Measurements from ENCODE around the gene FHL3.

FHL3 gene

GRCh38 chr1:38015978-38016725, 10.8 kb upstream of the FHL3 start:
- Histone ChIP-seq H3K27me3 (ENCODE audit: insufficient read depth, low read depth) (no peaks in the 10 kb centered on the region), H3K4me3 (IDR thresholded peaks at IDR 0.05; ENCODE audit: insufficient read depth, low read depth, low read length) (no peak overlapping the region), H2AFZ (ENCODE audit: low read depth) (no peak overlapping the region), H3K9ac (no peak overlapping the region), H3K79me2 (ENCODE audit: insufficient read depth, low read depth) (peaks cover 64% of the 10 kb centered on the region), H3K4me1 (ENCODE audit: low read depth, poor library complexity, severe bottlenecking) (peaks cover 36% of the 10 kb centered on the region), H4K20me1 (ENCODE audit: insufficient read depth) (no peaks in the 10 kb centered on the region; the same call in 1 of the 2 replicates), H3K36me3 (ENCODE audit: insufficient read depth) (peaks cover 10% of the 10 kb centered on the region; the same call in 1 of the 2 replicates), H3K27ac (peak overlapping the region; percentile 18; the same call in 1 of the 2 replicates), H3K4me2 (no peak overlapping the region; the same call in 1 of the 2 replicates)
- TF ChIP-seq CTCF (conservative IDR thresholded peaks at IDR 0.05; ENCODE audit: low read depth, low read length): no peak

- no peak for TF ChIP-seq CTCF (conservative IDR thresholded peaks at IDR 0.05; ENCODE audit: low read depth, low read length)
- no peak overlapping the region; the same call in 1 of the 2 replicates for H3K27ac ChIP-seq
- peak overlapping the region; percentile 74 for H3K4me2 ChIP-seq
- H2AFZ ChIP-seq (ENCODE audit: low read depth): no peak overlapping the region
- H3K79me2 ChIP-seq (ENCODE audit: insufficient read depth, low read depth): peaks cover 54% of the 10 kb centered on the region
- H3K4me3 ChIP-seq (IDR thresholded peaks at IDR 0.05; ENCODE audit: insufficient read depth, low read depth, low read length): no peak overlapping the region
- H4K20me1 ChIP-seq (ENCODE audit: insufficient read depth): no peaks in the 10 kb centered on the region; the same call in 1 of the 2 replicates
- H3K27me3 ChIP-seq (ENCODE audit: insufficient read depth, low read depth): no peaks in the 10 kb centered on the region
- peaks cover 36% of the 10 kb centered on the region for H3K4me1 ChIP-seq (ENCODE audit: low read depth, poor library complexity, severe bottlenecking)
- H3K9ac ChIP-seq: no peak overlapping the region
- peaks cover 10% of the 10 kb centered on the region; the same call in 1 of the 2 replicates for H3K36me3 ChIP-seq (ENCODE audit: insufficient read depth)
These were observed 9.6 kb upstream of the FHL3 start for GRCh38 chr1:38014724-38015424.

GRCh38 chr1:38014171-38014570, 8.9 kb upstream of the FHL3 start:
- Histone ChIP-seq H3K4me3 (IDR thresholded peaks at IDR 0.05; ENCODE audit: insufficient read depth, low read depth, low read length) (no peak overlapping the region), H4K20me1 (ENCODE audit: insufficient read depth) (no peaks in the 10 kb centered on the region; the same call in 1 of the 2 replicates), H2AFZ (ENCODE audit: low read depth) (no peak overlapping the region), H3K4me2 (peak overlapping the region; percentile 74), H3K27me3 (ENCODE audit: insufficient read depth, low read depth) (no peaks in the 10 kb centered on the region), H3K79me2 (ENCODE audit: insufficient read depth, low read depth) (peaks cover 53% of the 10 kb centered on the region), H3K9ac (no peak overlapping the region), H3K4me1 (ENCODE audit: low read depth, poor library complexity, severe bottlenecking) (peaks cover 43% of the 10 kb centered on the region), H3K27ac (no peak overlapping the region), H3K36me3 (ENCODE audit: insufficient read depth) (peaks cover 6% of the 10 kb centered on the region; the same call in 1 of the 2 replicates)
- no peak for TF ChIP-seq CTCF (conservative IDR thresholded peaks at IDR 0.05; ENCODE audit: low read depth, low read length)

- Histone ChIP-seq H3K79me2 (ENCODE audit: insufficient read depth, low read depth) (peaks cover 53% of the 10 kb centered on the region), H3K4me3 (IDR thresholded peaks at IDR 0.05; ENCODE audit: insufficient read depth, low read depth, low read length) (peak overlapping the region; percentile 94), H3K27me3 (ENCODE audit: insufficient read depth, low read depth) (no peaks in the 10 kb centered on the region), H3K4me1 (ENCODE audit: low read depth, poor library complexity, severe bottlenecking) (peaks cover 42% of the 10 kb centered on the region), H3K27ac (peak overlapping the region; percentile 83), H2AFZ (ENCODE audit: low read depth) (peak overlapping the region; percentile 86; the same call in 1 of the 2 replicates), H4K20me1 (ENCODE audit: insufficient read depth) (no peaks in the 10 kb centered on the region; the same call in 1 of the 2 replicates), H3K4me2 (peak overlapping the region; percentile 74), H3K9ac (peak overlapping the region; percentile 92), H3K36me3 (ENCODE audit: insufficient read depth) (peaks cover under 1% of the 10 kb centered on the region; the same call in 1 of the 2 replicates)
- TF ChIP-seq CTCF (conservative IDR thresholded peaks at IDR 0.05; ENCODE audit: low read depth, low read length): no peak
These were observed 7.9 kb upstream of the FHL3 start for GRCh38 chr1:38013227-38013622.

Data from KMS-11 (cell line).